Hepatocyte (in vitro differentiated cells): ENCODE measurements around the gene SDF2L1.

Experiments used
- CTCF ChIP-seq: fragments of 200-600 bp; sonication (generic); IDR thresholded peaks from 2 replicates; pipeline ENCODE4 v1.5.1; 2016; ENCODE audit warnings: antibody characterized with exemption, mild to moderate bottlenecking; ENCODE audit not compliant: poor library complexity
- EZH2 ChIP-seq: fragments of 200-600 bp; sonication (generic); IDR thresholded peaks from 2 replicates; pipeline ENCODE4 v1.6.1; 2016; ENCODE audit warnings: antibody characterized with exemption, mild to moderate bottlenecking, borderline replicate concordance
- EZH2phosphoT487 ChIP-seq: fragments of 200-600 bp; sonication (generic); IDR thresholded peaks from one replicate; pipeline ENCODE4 v1.6.1; 2018; ENCODE audit warnings: antibody characterized with exemption, mild to moderate bottlenecking, low read depth, moderate library complexity; ENCODE audit not compliant: unreplicated experiment, severe bottlenecking

- no peak for TF ChIP-seq EZH2
- no peak for TF ChIP-seq CTCF
- TF ChIP-seq EZH2phosphoT487 = no peak
Measured at GRCh38 chr22:21632931-21633330, 9.2 kb upstream of the SDF2L1 start.
